ENCODE results near the gene DENND1A. TPM values are rescaled to one million over a fixed set of nuclear protein-coding genes. Genes with fewer than 3 reads are reported as not detected.

The DENND1A gene
- total RNA-seq, 1 donor from 2014 or later: 37.3 TPM

GRCh38 chr9:123652416-123652815, 277.5 kb downstream of the DENND1A start:
- Histone ChIP-seq H3K9me3 (no peaks in the 10 kb centered on the region), H3K36me3 (peaks cover 0 to 5% of the 10 kb centered on the region in 2 donors), H3K27ac (no peak overlapping the region), H3K4me1 (no peaks in the 10 kb centered on the region), H3K4me3 (no peak overlapping the region), H3K27me3 (no peaks in the 10 kb centered on the region)
- TF ChIP-seq CTCF (IDR thresholded peaks at IDR 0.05): no peak
- intact Hi-C loops (cut with DNase I): no loop called here
- DNase-seq (ENCODE audit: low spot score in 2 of 2): no peak

DNA sequence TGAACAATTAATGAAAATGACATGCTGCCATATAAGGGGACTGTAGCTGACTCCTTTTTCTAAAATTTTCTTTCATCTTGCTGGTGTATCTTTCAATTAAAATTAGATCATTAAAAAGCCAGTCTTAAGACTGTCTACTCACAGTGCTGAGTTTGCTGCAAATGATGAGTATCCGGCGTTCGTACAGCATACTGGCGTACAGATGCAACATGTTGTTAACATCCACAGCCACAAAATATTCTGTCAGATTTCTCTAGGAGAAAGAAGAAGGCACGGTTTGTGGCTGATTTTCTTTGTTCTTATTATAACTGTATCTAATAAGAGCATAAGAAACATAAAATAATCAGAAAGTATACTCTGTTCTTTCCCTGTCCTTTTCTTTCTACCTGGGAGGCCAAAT, 278.1 kb downstream of the DENND1A start:
- Histone ChIP-seq H3K27me3 (no peaks in the 10 kb centered on the region), H3K4me1 (no peaks in the 10 kb centered on the region), H3K36me3 (peaks cover 0 to 5% of the 10 kb centered on the region in 2 donors), H3K9me3 (no peaks in the 10 kb centered on the region), H3K4me3 (no peak overlapping the region), H3K27ac (no peak overlapping the region)
- no peak for DNase-seq (ENCODE audit: low spot score in 2 of 2)
- intact Hi-C loops (cut with DNase I): no loop called here
- no peak for TF ChIP-seq CTCF (IDR thresholded peaks at IDR 0.05)

DNA sequence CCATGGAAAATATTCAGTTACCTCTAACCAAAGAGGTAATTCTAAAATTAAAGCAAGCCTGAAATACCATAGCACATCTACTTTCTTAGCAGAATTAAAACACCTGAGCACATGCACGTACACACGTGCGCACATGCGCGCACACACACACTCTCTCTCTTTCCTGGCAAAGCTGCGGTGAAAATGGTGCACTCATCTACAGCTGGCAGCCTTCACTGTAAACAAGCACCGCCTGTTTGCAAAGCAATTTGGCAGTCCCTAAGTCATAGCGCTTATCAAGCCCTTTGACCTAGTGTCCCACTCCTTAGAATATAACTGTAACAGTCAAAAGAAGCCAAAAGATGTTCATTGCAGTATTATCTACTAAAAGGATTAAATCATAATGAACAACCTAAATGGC, 278.7 kb downstream of the DENND1A start:
- no peaks in the 10 kb centered on the region for H3K27me3 ChIP-seq
- intact Hi-C loops (cut with DNase I): no loop called here
- H3K4me1 ChIP-seq: no peaks in the 10 kb centered on the region
- H3K36me3 ChIP-seq: peaks cover 0 to 5% of the 10 kb centered on the region in 2 donors
- H3K9me3 ChIP-seq: no peaks in the 10 kb centered on the region
- TF ChIP-seq CTCF (IDR thresholded peaks at IDR 0.05): no peak
- no peak overlapping the region for H3K27ac ChIP-seq
- no peak overlapping the region for H3K4me3 ChIP-seq
- no peak for DNase-seq (ENCODE audit: low spot score in 2 of 2)

GRCh38 chr9:123649909-123650308, 280.0 kb downstream of the DENND1A start:
- H3K4me3 ChIP-seq: no peak overlapping the region
- DNase-seq (ENCODE audit: low spot score in 2 of 2): no peak
- intact Hi-C loops (cut with DNase I): no loop called here
- no peaks in the 10 kb centered on the region for H3K4me1 ChIP-seq
- no peak for TF ChIP-seq CTCF (IDR thresholded peaks at IDR 0.05)
- H3K36me3 ChIP-seq: peaks cover 0 to 5% of the 10 kb centered on the region in 2 donors
- no peak overlapping the region for H3K27ac ChIP-seq
- H3K27me3 ChIP-seq: no peaks in the 10 kb centered on the region
- no peaks in the 10 kb centered on the region for H3K9me3 ChIP-seq

- H3K36me3 ChIP-seq: peaks cover 0 to 5% of the 10 kb centered on the region in 2 donors
- no peak overlapping the region for H3K27ac ChIP-seq
- no peak for DNase-seq (ENCODE audit: low spot score in 2 of 2)
- intact Hi-C loops (cut with DNase I): no loop called here
- no peak overlapping the region for H3K4me3 ChIP-seq
- H3K9me3 ChIP-seq: no peaks in the 10 kb centered on the region
- no peak for TF ChIP-seq CTCF (IDR thresholded peaks at IDR 0.05)
- peaks cover 0 to 4% of the 10 kb centered on the region in 2 donors for H3K4me1 ChIP-seq
- H3K27me3 ChIP-seq: no peaks in the 10 kb centered on the region
Measured at GRCh38 chr9:123647145-123647544, 282.8 kb downstream of the DENND1A start.

DNA sequence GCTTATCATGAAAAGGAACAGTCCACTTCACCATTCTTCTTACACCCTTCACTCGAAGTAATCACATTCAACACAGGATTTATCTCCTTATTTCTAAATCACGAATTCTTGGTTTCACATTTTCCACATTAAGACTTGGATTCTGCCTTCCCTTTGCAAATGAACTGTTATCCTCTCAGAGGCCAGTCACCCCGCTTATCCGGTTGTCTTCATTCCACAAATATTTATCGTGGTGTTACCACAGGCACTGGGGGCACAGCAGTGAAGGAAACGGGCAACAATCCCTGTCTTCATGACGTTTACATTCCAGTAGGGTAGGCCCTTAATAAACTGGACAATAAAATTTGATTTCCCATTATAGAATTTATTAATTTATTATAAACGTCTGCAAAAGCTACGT, 284.2 kb downstream of the DENND1A start:
- intact Hi-C loops (cut with DNase I): no loop called here
- no peak for TF ChIP-seq CTCF (IDR thresholded peaks at IDR 0.05)
- no peak for DNase-seq (ENCODE audit: low spot score in 2 of 2)
- H3K36me3 ChIP-seq: no peaks in the 10 kb centered on the region
- no peak overlapping the region for H3K27ac ChIP-seq
- H3K4me3 ChIP-seq: no peak overlapping the region
- peaks cover 0 to 4% of the 10 kb centered on the region in 2 donors for H3K4me1 ChIP-seq
- H3K27me3 ChIP-seq: no peaks in the 10 kb centered on the region
- H3K9me3 ChIP-seq: no peaks in the 10 kb centered on the region

Measured in ascending aorta (tissue), 2 donors.